Astrocyte of the spinal cord (primary cell): ENCODE results near the gene NDUFS7.

Experiments
- DNase-seq: peaks from one replicate; pipeline ENCODE4 v3.0.0; 2011; ENCODE audit warnings: low read depth, low spot score
- H3K4me3 ChIP-seq: 2 replicates; pipeline ENCODE4 v1.5.1; 2011; ENCODE audit warnings: low read depth, mild to moderate bottlenecking, low read length, moderate library complexity
- CTCF ChIP-seq: IDR thresholded peaks from 2 replicates; pipeline ENCODE4 v1.5.1; 2012; ENCODE audit warnings: low read depth, mild to moderate bottlenecking, low read length, inconsistent platforms
- in situ Hi-C: cut with HindIII; loops from 2 replicates; pipeline ENCODE4 v1.10.0; 2017; ENCODE audit warnings: low sequenced_read_pairs

NDUFS7 gene

GRCh38 chr19:1360126-1360817 lies 23.4 kb upstream of the NDUFS7 start:
- TF ChIP-seq CTCF, result no peak
- no peak overlapping the region for H3K4me3 ChIP-seq
- peak; percentile 32 for DNase-seq
- in situ Hi-C loops, result no loop called here

- in situ Hi-C loops, result no loop called here
- TF ChIP-seq CTCF, result no peak
- peak overlapping the region; percentile 27 for H3K4me3 ChIP-seq
- peak; percentile 79 for DNase-seq
Measured at GRCh38 chr19:1360818-1361461, 22.8 kb upstream of the NDUFS7 start.

GRCh38 chr19:1361601-1362386 lies 21.9 kb upstream of the NDUFS7 start:
- in situ Hi-C loops, result no loop called here
- peak overlapping the region; percentile 27 for H3K4me3 ChIP-seq
- TF ChIP-seq CTCF, result no peak
- peak; percentile 84 for DNase-seq

GRCh38 chr19:1362387-1363257 lies 21.1 kb upstream of the NDUFS7 start:
- in situ Hi-C loops, result no loop called here
- no peak overlapping the region for H3K4me3 ChIP-seq
- DNase-seq, result no peak
- TF ChIP-seq CTCF, result no peak

GRCh38 chr19:1363599-1363998 lies 20.1 kb upstream of the NDUFS7 start:
- DNase-seq, result no peak
- in situ Hi-C loops, result no loop called here

More at GRCh38 chr19:1363599-1363998, 20.1 kb upstream of the NDUFS7 start:
- no peak overlapping the region for H3K4me3 ChIP-seq
- no peak for TF ChIP-seq CTCF
